Renal pelvis (tissue), 3 donors: ENCODE results near the gene THSD8. TPM values are rescaled to one million over a fixed set of nuclear protein-coding genes. Genes with fewer than 3 reads are reported as not detected.

Source experiments
- polyA plus RNA-seq, 3 donors: library from polyadenylated mRNA; unstranded; fragments of 120-200 nt; gene quantifications; one replicate each; pipeline ENCODE4 v1.2.1, GENCODE V29; 2013; ENCODE audit not compliant: insufficient read length in 3 of 3

THSD8 gene
- polyA plus RNA-seq, 3 donors: 4.4 to 5.8 (median 5.8) TPM

Other genes with a start within 250 kb of the THSD8 start
- gene ZNF490, start 191.3 kb upstream of the THSD8 start, polyA plus RNA-seq: 1 to 10 TPM; 4.2 to 5.8 (median 5.6) TPM
- 10 to 100 TPM; 14.8 to 26.2 (median 22.0) TPM for gene ZNF791, start 191.1 kb upstream of the THSD8 start, polyA plus RNA-seq
- 10 to 100 TPM; 31.3 to 41.3 (median 37.8) TPM for gene MAN2B1, start 135.3 kb upstream of the THSD8 start, polyA plus RNA-seq
- gene WDR83, start 135.3 kb upstream of the THSD8 start, polyA plus RNA-seq: 10 to 100 TPM; 19.7 to 27.9 (median 27.8) TPM
- 10 to 100 TPM; 83.0 to 91.7 (median 87.7) TPM for gene DHPS, start 120.2 kb upstream of the THSD8 start, polyA plus RNA-seq
- under 1 TPM in 2 of 3 donors, not detected in 1; 0.28 to 0.68 TPM for gene GNG14, start 114.1 kb upstream of the THSD8 start, polyA plus RNA-seq
- 10 to 100 TPM; 16.6 to 18.9 (median 18.3) TPM for gene FBXW9, start 105.4 kb upstream of the THSD8 start, polyA plus RNA-seq
- 10 to 100 TPM; 73.6 to 96.4 (median 81.7) TPM for gene TNPO2, start 78.1 kb upstream of the THSD8 start, polyA plus RNA-seq
- 100 to 1,000 TPM; 172 to 217 (median 201) TPM for gene TRIR, start 67.4 kb upstream of the THSD8 start, polyA plus RNA-seq
- 10 to 100 TPM; 86.8 to 98.0 (median 91.7) TPM for gene GET3, start 64.6 kb upstream of the THSD8 start, polyA plus RNA-seq
- gene BEST2, start 50.3 kb upstream of the THSD8 start, polyA plus RNA-seq: under 1 TPM in 1 of 3 donors, not detected in 2; 0.15 TPM
- gene HOOK2, start 26.5 kb upstream of the THSD8 start, polyA plus RNA-seq: 10 to 100 TPM; 48.8 to 89.5 (median 81.1) TPM
- gene JUNB, start 10.6 kb upstream of the THSD8 start, polyA plus RNA-seq: 10 to 100 TPM; 19.6 to 28.7 (median 20.5) TPM
- 100 to 1,000 TPM; 303 to 365 (median 345) TPM for gene PRDX2, start 269 bp upstream of the THSD8 start, polyA plus RNA-seq
- gene RNASEH2A, start 4.5 kb downstream of the THSD8 start, polyA plus RNA-seq: 10 to 100 TPM; 28.8 to 48.4 (median 46.0) TPM
- not detected for gene RTBDN, start 32.5 kb downstream of the THSD8 start, polyA plus RNA-seq
- 1 to 10 TPM; 1.1 to 1.4 (median 1.3) TPM for gene MAST1, start 36.4 kb downstream of the THSD8 start, polyA plus RNA-seq
- 10 to 100 TPM in 1 of 3 donors, 1 to 10 TPM in 2; 8.1 to 11.1 (median 9.1) TPM for gene DNASE2, start 79.4 kb downstream of the THSD8 start, polyA plus RNA-seq
- under 1 TPM; 0.20 to 0.46 (median 0.45) TPM for gene KLF1, start 85.1 kb downstream of the THSD8 start, polyA plus RNA-seq
- gene GCDH, start 89.1 kb downstream of the THSD8 start, polyA plus RNA-seq: 10 to 100 TPM; 33.9 to 42.9 (median 36.7) TPM
- 1 to 10 TPM; 2.4 to 6.2 (median 5.5) TPM for gene SYCE2, start 117.2 kb downstream of the THSD8 start, polyA plus RNA-seq
- gene FARSA, start 131.6 kb downstream of the THSD8 start, polyA plus RNA-seq: 10 to 100 TPM; 54.6 to 65.4 (median 62.1) TPM
- gene CALR, start 136.5 kb downstream of the THSD8 start, polyA plus RNA-seq: 1,000 to 10,000 TPM in 1 of 3 donors, 100 to 1,000 TPM in 2; 860 to 1,005 (median 871) TPM
- 10 to 100 TPM; 81.0 to 92.7 (median 89.6) TPM for gene RAD23A, start 143.8 kb downstream of the THSD8 start, polyA plus RNA-seq
- gene GADD45GIP1, start 155.2 kb downstream of the THSD8 start, polyA plus RNA-seq: 10 to 100 TPM; 36.2 to 54.7 (median 42.6) TPM
- gene DAND5, start 167.5 kb downstream of the THSD8 start, polyA plus RNA-seq: under 1 TPM; 0.06 to 0.22 (median 0.19) TPM
- gene NFIX, start 193.4 kb downstream of the THSD8 start, polyA plus RNA-seq: 10 to 100 TPM; 14.8 to 19.2 (median 14.9) TPM